MCF 10A (cell line): ENCODE results near the gene HPCAL1. TPM values are rescaled to one million over a fixed set of nuclear protein-coding genes. Genes with fewer than 3 reads are reported as not detected.

ENCODE experiments used
- BruUV-seq: library from RNA; stranded (reverse); fragments of 400-500 nt; replicated peaks from 2 replicates; lab custom pipeline; 2021; lab: Mats Ljungman, UMichigan
- CTCF ChIA-PET: fragments of 300-600 bp; sonication (Branson Sonifier 250); formaldehyde crosslinking; extraction: SDS; loops from one replicate; lab custom pipeline; 2021; ENCODE audit warnings: antibody characterized with exemption, inconsistent platforms; lab: Yijun Ruan, JAX
- POLR2A ChIA-PET: fragments of 300-600, 350-650 bp; sonication (Branson Sonifier 250); formaldehyde crosslinking; extraction: SDS; loops from one replicate; lab custom pipeline; 2020; ENCODE audit warnings: antibody characterized with exemption, inconsistent platforms; lab: Yijun Ruan, JAX
- DNase-seq: peaks from one replicate; pipeline ENCODE4 v3.0.0-alpha.2; 2018; ENCODE audit not compliant: unreplicated experiment
- H3K27ac Mint-ChIP-seq: one replicate; pipeline ENCODE4 v1.8.0; 2022; ENCODE audit warnings: mild to moderate bottlenecking, low read depth, mixed read lengths; ENCODE audit not compliant: unreplicated experiment
- H3K27me3 Mint-ChIP-seq: one replicate; pipeline ENCODE4 v1.8.0; 2022; ENCODE audit warnings: mixed read lengths; ENCODE audit not compliant: insufficient read depth, unreplicated experiment
- H3K36me3 Mint-ChIP-seq: one replicate; pipeline ENCODE4 v1.8.0; 2022; ENCODE audit warnings: mild to moderate bottlenecking, moderate library complexity, mixed read lengths; ENCODE audit not compliant: insufficient read depth, unreplicated experiment
- H3K4me1 Mint-ChIP-seq: one replicate; pipeline ENCODE4 v1.8.0; 2022; ENCODE audit warnings: mixed read lengths; ENCODE audit not compliant: insufficient read depth, unreplicated experiment
- H3K4me3 Mint-ChIP-seq: one replicate; pipeline ENCODE4 v1.8.0; 2022; ENCODE audit warnings: mild to moderate bottlenecking, moderate library complexity, mixed read lengths; ENCODE audit not compliant: unreplicated experiment
- H3K9me3 Mint-ChIP-seq: one replicate; pipeline ENCODE4 v1.8.0; 2022; ENCODE audit warnings: mixed read lengths; ENCODE audit not compliant: unreplicated experiment
- CTCF ChIP-seq: fragments of 200-600 bp; IDR thresholded peaks from one replicate; pipeline ENCODE4 v1.8.0; 2022; ENCODE audit warnings: antibody characterized with exemption, mild to moderate bottlenecking; ENCODE audit not compliant: unreplicated experiment
- intact Hi-C: fragments of 100-400 bp; cut with micrococcal nuclease; formaldehyde crosslinking; loops from 2 replicates; pipeline ENCODE4 v1.14.1; 2022
- total RNA-seq: library from RNA; stranded (reverse); gene quantifications from 2 replicates; pipeline ENCODE4 v1.2.3, GENCODE V29; 2022

HPCAL1 gene
- total RNA-seq, 1 experiment from 2014 or later = 144 TPM

- peak overlapping the region; percentile 58 for H3K4me3 Mint-ChIP-seq
- CTCF ChIA-PET = interaction anchor here (0.6 to 6.7 kb wide), 66 partner anchors 11 to 1673 kb away, joined by 3 to 126 read pairs (median 6); partner anchors contain the start of genes HPCAL1, ODC1 and RRM2
- peak overlapping the region; percentile 72 for H3K27ac Mint-ChIP-seq
- BruUV-seq = TSS peak; percentile 88
- POLR2A ChIA-PET = interaction anchor here (0.8 to 4.0 kb wide), 23 partner anchors 16 to 336 kb away, joined by 3 to 58 read pairs (median 6); partner anchors contain the start of genes HPCAL1 and ODC1
- peaks cover 75% of the 10 kb centered on the region for H3K36me3 Mint-ChIP-seq
- TF ChIP-seq CTCF = peak; percentile 97
- intact Hi-C loops = loop anchor here (1.0 to 5.0 kb wide), 5 partner anchors 105 to 337 kb away; no protein-coding TSS in a partner anchor
- no peaks in the 10 kb centered on the region for H3K9me3 Mint-ChIP-seq
- peaks cover 53% of the 10 kb centered on the region for H3K4me1 Mint-ChIP-seq
- DNase-seq = peak; percentile 90
- H3K27me3 Mint-ChIP-seq = no peaks in the 10 kb centered on the region
Measured at GRCh38 chr2:10408649-10409579, 106.2 kb downstream of the HPCAL1 start.

GRCh38 chr2:10410001-10410822, 107.5 kb downstream of the HPCAL1 start:
- no peak overlapping the region for H3K4me3 Mint-ChIP-seq
- peaks cover 50% of the 10 kb centered on the region for H3K4me1 Mint-ChIP-seq
- ChIA-PET POLR2A (interaction anchor here (1.2 to 4.0 kb wide), 5 partner anchors 37 to 290 kb away, joined by 3 to 58 read pairs (median 27); partner anchors contain the start of genes HPCAL1 and ODC1), CTCF (interaction anchor here (0.6 to 6.7 kb wide), 49 partner anchors 9 to 954 kb away, joined by 3 to 126 read pairs (median 6); partner anchors contain the start of genes HPCAL1 and RRM2)
- no peak for DNase-seq
- no peaks in the 10 kb centered on the region for H3K9me3 Mint-ChIP-seq
- intact Hi-C loops = no loop called here
- no peak overlapping the region for H3K27ac Mint-ChIP-seq
- BruUV-seq = no TSS peak
- no peaks in the 10 kb centered on the region for H3K27me3 Mint-ChIP-seq
- H3K36me3 Mint-ChIP-seq = peaks cover 64% of the 10 kb centered on the region
- no peak for TF ChIP-seq CTCF

GRCh38 chr2:10410823-10411437, 108.2 kb downstream of the HPCAL1 start:
- POLR2A ChIA-PET = interaction anchor here (0.6 kb wide), 1 partner anchor 151 kb away, joined by 3 read pairs; no protein-coding TSS in a partner anchor
- intact Hi-C loops = no loop called here
- Mint-ChIP-seq H3K9me3 (no peaks in the 10 kb centered on the region), H3K27me3 (no peaks in the 10 kb centered on the region), H3K4me3 (no peak overlapping the region), H3K27ac (no peak overlapping the region), H3K36me3 (peaks cover 58% of the 10 kb centered on the region), H3K4me1 (peaks cover 42% of the 10 kb centered on the region)
- no peak for TF ChIP-seq CTCF
- CTCF ChIA-PET = interaction anchor here (0.7 to 6.7 kb wide), 7 partner anchors 20 to 1446 kb away, joined by 4 to 126 read pairs (median 37); partner anchors contain the start of gene RRM2
- DNase-seq = no peak
- no TSS peak for BruUV-seq
